Muscle of arm (tissue), 12 donors: ENCODE measurements around the gene PACS1. TPM values are rescaled to one million over a fixed set of nuclear protein-coding genes. Genes with fewer than 3 reads are reported as not detected.

Experiments
- DNase-seq: peaks from one replicate; pipeline ENCODE4 v3.0.0-alpha.2; 2013
- polyA plus RNA-seq, 12 donors: library from polyadenylated mRNA; unstranded; fragments of 120-200 nt; gene quantifications; one replicate each; pipeline ENCODE4 v1.2.1, GENCODE V29; 2013; ENCODE audit not compliant: insufficient read length in 12 of 12

The PACS1 gene
- polyA plus RNA-seq, 12 donors, result 29.9 to 128 (median 33.8) TPM

GRCh38 chr11:66047541-66048365 is 22.3 kb upstream of the PACS1 start:
- no peak for DNase-seq

DNA sequence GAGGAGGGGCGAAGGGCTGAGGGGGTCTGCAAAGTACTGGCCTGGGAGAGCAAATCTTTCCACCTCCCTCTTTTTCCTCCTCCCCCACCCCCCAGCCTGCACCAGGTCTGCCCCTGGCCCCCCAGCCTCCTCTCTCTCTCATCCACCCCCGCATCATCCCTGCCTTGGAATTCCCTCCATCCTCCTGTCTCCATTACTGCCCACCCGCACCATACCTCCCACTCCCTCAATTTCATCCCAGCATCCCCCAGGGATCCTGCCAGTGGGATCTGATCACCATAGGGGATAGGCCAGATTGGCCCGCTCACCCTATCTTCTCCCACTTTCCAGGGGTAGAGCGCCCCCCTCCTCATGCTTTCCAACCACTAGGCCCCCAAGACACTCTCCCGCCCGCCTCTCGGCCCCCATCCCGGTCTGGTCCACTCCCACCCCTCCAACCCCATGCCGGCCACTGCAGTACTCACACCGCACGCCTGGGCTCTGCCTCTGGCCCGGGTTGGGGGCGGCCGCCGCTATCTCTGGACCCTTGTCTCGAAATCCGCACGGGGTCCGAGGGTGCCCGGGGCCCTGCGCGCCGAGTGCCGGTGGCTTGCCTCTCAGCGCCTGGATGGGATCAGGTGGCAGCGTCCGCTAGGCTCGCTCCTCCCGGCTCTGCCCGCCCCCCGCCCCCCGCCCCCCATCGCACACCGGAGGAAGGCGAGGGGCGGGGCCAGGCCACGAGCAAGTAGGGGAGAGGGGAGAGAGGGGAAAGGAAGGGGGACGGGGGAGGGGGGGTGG is 21.3 kb upstream of the PACS1 start, which contains the start of gene GAL3ST3:
GAL3ST3 (minus strand) TSS at position 615 of the 777 bp plus-strand sequence. CDS start 3,746 bp downstream, outside the sequence.
- DNase-seq, result no peak

GRCh38 chr11:66050581-66051231 is 19.4 kb upstream of the PACS1 start:
- DNase-seq, result no peak

GRCh38 chr11:66051371-66051765 is 18.7 kb upstream of the PACS1 start:
- peak; percentile 79 for DNase-seq

- DNase-seq, result peak; percentile 97
These were observed 18.1 kb upstream of the PACS1 start, which contains the start of gene SF3B2 for GRCh38 chr11:66051766-66052663. Gene SF3B2, plus strand, starts transcription at chr11:66052364. Its CDS starts 21 bp downstream, at chr11:66052385.

DNA sequence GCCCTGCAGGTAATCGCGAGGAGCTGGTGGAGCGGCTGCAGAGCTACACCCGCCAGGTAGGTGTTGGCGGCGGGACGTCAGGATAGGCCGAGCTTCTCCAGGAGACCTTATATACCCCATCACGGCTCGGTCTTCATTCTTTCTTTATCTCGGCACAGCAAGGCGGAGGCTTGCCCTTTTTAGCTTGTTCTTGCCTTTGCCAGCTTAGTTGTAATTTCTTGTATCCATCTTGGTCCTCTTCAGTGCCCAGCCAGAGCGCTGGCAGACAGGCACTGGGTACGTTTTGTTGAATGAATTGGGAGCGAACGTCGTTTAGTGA is 17.4 kb upstream of the PACS1 start:
- DNase-seq, result no peak

DNA sequence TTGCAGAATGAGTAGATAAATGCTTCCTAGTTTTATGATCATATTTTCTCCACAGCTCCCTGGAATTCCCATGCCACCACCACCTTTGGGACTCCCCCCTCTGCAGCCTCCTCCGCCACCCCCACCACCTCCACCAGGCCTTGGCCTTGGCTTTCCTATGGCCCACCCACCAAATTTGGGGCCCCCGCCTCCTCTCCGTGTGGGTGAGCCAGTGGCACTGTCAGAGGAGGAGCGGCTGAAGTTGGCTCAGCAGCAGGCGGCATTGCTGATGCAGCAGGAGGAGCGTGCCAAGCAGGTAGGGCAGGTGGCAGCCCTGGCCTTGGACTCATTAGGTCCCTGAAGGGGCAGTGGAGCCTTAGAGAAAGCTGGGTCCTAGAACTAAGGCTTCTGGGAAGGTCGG is 15.1 kb upstream of the PACS1 start:
- no peak for DNase-seq

- DNase-seq, result no peak
These were observed 13.6 kb upstream of the PACS1 start for GRCh38 chr11:66056501-66056900.

DNA sequence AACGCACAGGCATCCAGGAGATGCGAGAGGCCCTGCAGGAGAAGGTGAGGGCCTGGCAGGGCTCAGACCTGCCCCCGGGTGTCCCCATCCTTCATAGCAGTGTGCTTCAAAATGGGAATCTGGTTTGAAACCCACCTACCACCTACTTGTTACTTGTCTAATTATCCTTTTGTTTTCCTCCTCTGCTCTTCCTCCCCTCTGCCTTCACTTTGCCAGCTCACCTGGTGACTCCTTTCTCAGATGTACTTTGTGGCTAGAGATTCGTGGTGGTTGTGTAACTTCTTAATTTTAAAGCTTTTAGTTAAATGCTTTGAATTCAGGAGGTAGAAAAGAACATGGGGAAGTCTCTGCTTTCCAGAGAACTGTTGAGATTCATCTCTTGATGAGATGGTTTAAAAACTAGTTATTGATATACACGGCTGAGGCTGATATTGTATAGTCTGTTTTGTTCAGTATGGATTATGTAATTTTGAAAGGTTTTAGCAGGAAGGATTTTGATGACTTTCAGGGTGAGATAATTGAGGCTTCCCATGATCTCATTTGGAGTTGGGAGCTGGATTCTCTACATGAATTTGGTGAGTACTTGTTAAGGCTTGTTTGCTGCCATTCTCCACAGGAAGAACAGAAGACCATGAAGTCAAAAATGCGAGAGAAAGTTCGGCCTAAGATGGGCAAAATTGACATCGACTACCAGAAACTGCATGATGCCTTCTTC is 9.9 kb upstream of the PACS1 start:
- DNase-seq, result no peak

DNA sequence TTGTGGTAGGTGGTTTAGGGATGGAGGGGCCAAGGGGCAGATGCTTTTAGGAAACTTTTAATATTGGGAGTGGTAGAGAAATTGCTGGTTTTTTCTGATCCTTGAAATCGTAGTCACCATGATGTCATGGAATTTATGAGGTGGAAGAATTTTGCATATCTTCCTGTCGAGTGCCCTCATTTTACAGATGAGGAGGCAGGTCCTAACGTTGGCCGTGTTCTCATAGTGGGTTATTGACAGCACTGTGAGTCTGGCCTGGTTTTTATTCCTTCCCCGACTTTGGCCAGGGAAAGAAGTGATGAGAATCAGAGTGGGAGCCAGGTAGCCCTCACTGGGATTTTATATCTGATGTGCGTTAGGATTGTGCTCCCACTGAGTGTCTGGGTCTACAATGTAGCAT is 8.8 kb upstream of the PACS1 start:
- DNase-seq, result no peak

- no peak for DNase-seq
These were observed 7.7 kb upstream of the PACS1 start for GRCh38 chr11:66062408-66062807.

GRCh38 chr11:66063900-66064299 is 6.2 kb upstream of the PACS1 start:
- no peak for DNase-seq

GRCh38 chr11:66064571-66064970 is 5.5 kb upstream of the PACS1 start:
- DNase-seq, result no peak

DNA sequence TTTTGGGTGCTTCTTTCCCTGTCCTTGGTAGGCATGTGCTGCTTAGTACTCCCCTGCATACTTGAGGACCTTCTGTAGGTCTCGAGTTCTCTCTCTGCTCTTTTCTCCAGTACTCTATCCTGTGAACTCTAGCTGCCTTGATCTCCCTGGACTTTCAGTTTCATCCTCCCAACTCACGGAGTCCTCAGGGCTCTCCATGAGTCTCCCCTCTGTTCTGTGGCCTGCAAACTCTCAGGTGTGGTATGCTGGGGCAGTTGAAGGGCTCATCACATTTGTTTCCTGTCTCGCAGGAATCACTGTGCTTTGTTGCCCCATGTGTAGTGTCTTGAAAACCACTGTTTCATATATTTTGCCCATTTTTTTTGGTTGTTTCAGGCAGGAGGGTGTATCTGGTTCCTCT is 3.3 kb upstream of the PACS1 start:
- no peak for DNase-seq

- DNase-seq, result no peak
These were observed 2.4 kb upstream of the PACS1 start for GRCh38 chr11:66067640-66068039.

GRCh38 chr11:66068154-66068821 is 1.8 kb upstream of the PACS1 start:
- DNase-seq, result peak; percentile 71

GRCh38 chr11:66068923-66069714 is 953 bp upstream of the PACS1 start:
- no peak for DNase-seq

- DNase-seq, result peak; percentile 54
These were observed 720 bp downstream of the PACS1 start for GRCh38 chr11:66070604-66071380.
